CD4-positive, CD25-positive, alpha-beta regulatory T cell (primary cell): Measurements from ENCODE around the gene NSUN4. TPM values are rescaled to one million over a fixed set of nuclear protein-coding genes. Genes with fewer than 3 reads are reported as not detected.
"Not testable (repeated sequence)": the region's sequence is repeated elsewhere in the genome, so short reads cannot be mapped to it uniquely, and the experiment has no call there.

ENCODE experiments used
- ATAC-seq, 2 donors: fragments of 150-1000 bp; cut with Tn5 transposase; one replicate each; pipeline ENCODE4 v1.10.0; 2021; ENCODE audit warnings: low read depth in 2 of 2, moderate number of reproducible peaks in 2 of 2, moderate library complexity in 1 of 2
- DNase-seq, 3 donors: peaks; one replicate each; pipeline versions ENCODE4 v3.0.0 to v3.0.0-alpha.2; 2012 to 2022; ENCODE audit warnings: mixed read lengths in 1 of 3
- H3K27ac ChIP-seq: one replicate; pipeline ENCODE4 v1.7.0; 2013; ENCODE audit warnings: mild to moderate bottlenecking, low read length; ENCODE audit not compliant: insufficient read depth, poor library complexity, severe bottlenecking
- H3K27me3 ChIP-seq: one replicate; pipeline ENCODE4 v1.7.0; 2013; ENCODE audit warnings: low read length; ENCODE audit not compliant: control insufficient read depth, insufficient read depth
- H3K36me3 ChIP-seq: one replicate; pipeline ENCODE4 v1.7.0; 2013; ENCODE audit warnings: mild to moderate bottlenecking, low read length, moderate library complexity; ENCODE audit not compliant: control insufficient read depth, insufficient read depth
- H3K4me1 ChIP-seq: 2 replicates; pipeline ENCODE4 v1.7.0; 2013; ENCODE audit warnings: mild to moderate bottlenecking, low read length; ENCODE audit not compliant: insufficient read depth, control insufficient read depth, poor library complexity, severe bottlenecking
- H3K4me3 ChIP-seq: one replicate; pipeline ENCODE4 v1.7.0; 2013; ENCODE audit warnings: low read depth, mild to moderate bottlenecking, low read length, moderate library complexity
- H3K9me3 ChIP-seq, 2 experiments: 1 replicate in 1 of 2; 2 replicates in 1 of 2; pipeline ENCODE4 v1.7.0; 2013; ENCODE audit warnings: low read length in 2 of 2, mild to moderate bottlenecking in 1 of 2, moderate library complexity in 1 of 2; ENCODE audit not compliant: control insufficient read depth in 2 of 2
- H3K27ac Mint-ChIP-seq, 3 donors: one replicate each; pipeline ENCODE4 v1.8.0; 2020 to 2022; ENCODE audit warnings: mild to moderate bottlenecking in 3 of 3, mixed read lengths in 3 of 3, moderate library complexity in 2 of 3
- H3K27me3 Mint-ChIP-seq: one replicate; pipeline ENCODE4 v1.8.0; 2022; ENCODE audit warnings: mild to moderate bottlenecking, mixed read lengths
- H3K36me3 Mint-ChIP-seq: one replicate; pipeline ENCODE4 v1.8.0; 2020; ENCODE audit warnings: mixed read lengths
- H3K4me1 Mint-ChIP-seq, 4 donors: one replicate each; pipeline ENCODE4 v1.8.0; 2020 to 2022; ENCODE audit warnings: mixed read lengths in 4 of 4, mild to moderate bottlenecking in 1 of 4
- H3K4me3 Mint-ChIP-seq, 4 donors: one replicate each; pipeline ENCODE4 v1.8.0; 2020 to 2022; ENCODE audit warnings: mild to moderate bottlenecking in 4 of 4, mixed read lengths in 4 of 4, moderate library complexity in 3 of 4
- H3K9me3 Mint-ChIP-seq, 7 donors: one replicate each; pipeline ENCODE4 v1.8.0; 2020 to 2022; ENCODE audit warnings: mixed read lengths in 7 of 7, mild to moderate bottlenecking in 3 of 7, moderate library complexity in 2 of 7
- polyA plus RNA-seq, 4 donors: library from polyadenylated mRNA; unstranded; fragments of 300-500 nt; fragmentation: Illumina TruSeq; gene quantifications; one replicate each; pipeline ENCODE4 v1.2.3, GENCODE V29; 2021
- total RNA-seq: library from RNA; stranded (reverse); gene quantifications from one replicate; pipeline ENCODE4 v1.2.3, GENCODE V29; 2022

The NSUN4 gene
- total and polyA plus RNA-seq, 5 donors from 2014 or later = 10.8 to 33.4 (median 16.3) TPM

GRCh38 chr1:46342677-46343350 lies 2.2 kb downstream of the NSUN4 start:
- ATAC-seq (no peak), DNase-seq (no peak)
- H3K9me3 ChIP-seq = no peaks in the 10 kb centered on the region
- peaks cover 10 to 63% (median 41%) of the 10 kb centered on the region in 4 donors for H3K4me1 Mint-ChIP-seq
- H3K4me1 ChIP-seq = peaks cover 15% of the 10 kb centered on the region
- no peaks in the 10 kb centered on the region for H3K27me3 ChIP-seq
- H3K4me3 ChIP-seq = no peak overlapping the region
- no peaks in the 10 kb centered on the region for H3K9me3 Mint-ChIP-seq
- peak overlapping the region; percentile 52 to 99 (median 99) for H3K27ac Mint-ChIP-seq
- H3K27me3 Mint-ChIP-seq = no peaks in the 10 kb centered on the region
- H3K36me3 ChIP-seq = peaks cover 31% of the 10 kb centered on the region
- H3K36me3 Mint-ChIP-seq = peaks cover 32% of the 10 kb centered on the region
- peak overlapping the region; percentile 27 to 94 (median 54) for H3K4me3 Mint-ChIP-seq
- H3K27ac ChIP-seq = peak overlapping the region; percentile 23

- Histone ChIP-seq H3K27me3 (no peaks in the 10 kb centered on the region), H3K27ac (no peak overlapping the region), H3K9me3 (no peaks in the 10 kb centered on the region), H3K4me1 (peaks cover 15% of the 10 kb centered on the region), H3K4me3 (no peak overlapping the region), H3K36me3 (peaks cover 31% of the 10 kb centered on the region)
- Mint-ChIP-seq H3K9me3 (no peaks in the 10 kb centered on the region), H3K4me3 (peak overlapping the region in 2 of 4 donors; percentile 27 to 94), H3K4me1 (peaks cover 15 to 67% (median 46%) of the 10 kb centered on the region in 4 donors), H3K27me3 (no peaks in the 10 kb centered on the region), H3K27ac (peak overlapping the region; percentile 54 to 99 (median 99)), H3K36me3 (peaks cover 37% of the 10 kb centered on the region)
- no peak for DNase-seq
- ATAC-seq = no peak
Measured at GRCh38 chr1:46343351-46343695, 2.7 kb downstream of the NSUN4 start.

- Histone ChIP-seq H3K36me3 (peaks cover 31% of the 10 kb centered on the region), H3K4me3 (no peak overlapping the region), H3K27me3 (no peaks in the 10 kb centered on the region), H3K4me1 (peaks cover 15% of the 10 kb centered on the region), H3K9me3 (no peaks in the 10 kb centered on the region), H3K27ac (no peak overlapping the region)
- Mint-ChIP-seq H3K27ac (peak overlapping the region; percentile 54 to 99 (median 99)), H3K27me3 (no peaks in the 10 kb centered on the region), H3K36me3 (peaks cover 37% of the 10 kb centered on the region), H3K4me3 (peak overlapping the region in 2 of 4 donors; percentile 45 to 94), H3K9me3 (no peaks in the 10 kb centered on the region), H3K4me1 (peaks cover 13 to 66% (median 45%) of the 10 kb centered on the region in 4 donors)
- DNase-seq (no peak), ATAC-seq (no peak)
Measured at GRCh38 chr1:46343705-46344104, 3.1 kb downstream of the NSUN4 start.

- H3K36me3 ChIP-seq = peaks cover 34% of the 10 kb centered on the region
- Mint-ChIP-seq H3K9me3 (no peaks in the 10 kb centered on the region), H3K36me3 (peaks cover 39% of the 10 kb centered on the region), H3K27ac (peak overlapping the region in 1 of 3 donors; percentile 99), H3K27me3 (no peaks in the 10 kb centered on the region), H3K4me3 (peak overlapping the region in 1 of 4 donors; percentile 94), H3K4me1 (peaks cover 11 to 62% (median 44%) of the 10 kb centered on the region in 4 donors)
- H3K4me1 ChIP-seq = peaks cover 15% of the 10 kb centered on the region
- H3K9me3 ChIP-seq = no peaks in the 10 kb centered on the region
- ATAC-seq (no peak), DNase-seq (no peak)
- no peaks in the 10 kb centered on the region for H3K27me3 ChIP-seq
- H3K27ac ChIP-seq = no peak overlapping the region
- H3K4me3 ChIP-seq = no peak overlapping the region
Measured at GRCh38 chr1:46344481-46344880, 3.9 kb downstream of the NSUN4 start.

GRCh38 chr1:46345281-46345680 lies 4.7 kb downstream of the NSUN4 start:
- no peak for ATAC-seq
- Histone ChIP-seq H3K27ac (no peak overlapping the region), H3K9me3 (no peaks in the 10 kb centered on the region), H3K4me3 (no peak overlapping the region), H3K27me3 (no peaks in the 10 kb centered on the region), H3K4me1 (peaks cover 13% of the 10 kb centered on the region), H3K36me3 (peaks cover 42% of the 10 kb centered on the region)
- Mint-ChIP-seq H3K4me1 (peaks cover 11 to 59% (median 40%) of the 10 kb centered on the region in 4 donors), H3K9me3 (no peaks in the 10 kb centered on the region), H3K27me3 (no peaks in the 10 kb centered on the region), H3K4me3 (no peak overlapping the region), H3K27ac (no peak overlapping the region), H3K36me3 (peaks cover 46% of the 10 kb centered on the region)
- no peak for DNase-seq

GRCh38 chr1:46352363-46352762 lies 11.8 kb downstream of the NSUN4 start:
- no peaks in the 10 kb centered on the region for H3K27me3 Mint-ChIP-seq
- H3K27ac Mint-ChIP-seq = peak overlapping the region in 1 of 3 donors; percentile 25
- ATAC-seq (no peak), DNase-seq (no peak)
- no peaks in the 10 kb centered on the region for H3K27me3 ChIP-seq
- H3K4me1 ChIP-seq = no peaks in the 10 kb centered on the region
- no peaks in the 10 kb centered on the region for H3K9me3 Mint-ChIP-seq
- H3K4me3 Mint-ChIP-seq = no peak overlapping the region
- peaks cover 6 to 9% (median 7%) of the 10 kb centered on the region in 4 donors for H3K4me1 Mint-ChIP-seq
- no peaks in the 10 kb centered on the region for H3K9me3 ChIP-seq
- peaks cover 45% of the 10 kb centered on the region for H3K36me3 Mint-ChIP-seq
- peaks cover 54% of the 10 kb centered on the region for H3K36me3 ChIP-seq
- H3K4me3 ChIP-seq = no peak overlapping the region
- H3K27ac ChIP-seq = no peak overlapping the region

GRCh38 chr1:46355920-46356319 lies 15.3 kb downstream of the NSUN4 start:
- not testable (repeated sequence) for H3K27ac ChIP-seq, DNase-seq, ATAC-seq, H3K4me3 ChIP-seq, H3K27me3 ChIP-seq, H3K4me3 Mint-ChIP-seq, H3K4me1 ChIP-seq, H3K9me3 Mint-ChIP-seq, H3K27ac Mint-ChIP-seq, H3K27me3 Mint-ChIP-seq, H3K4me1 Mint-ChIP-seq, H3K9me3 ChIP-seq
- peaks cover 52% of the 10 kb centered on the region for H3K36me3 ChIP-seq
- H3K36me3 Mint-ChIP-seq = peaks cover 30% of the 10 kb centered on the region

GRCh38 chr1:46362158-46362557 lies 21.6 kb downstream of the NSUN4 start:
- Mint-ChIP-seq H3K36me3 (peaks cover 35% of the 10 kb centered on the region), H3K4me1 (no peaks in the 10 kb centered on the region), H3K9me3 (no peaks in the 10 kb centered on the region), H3K27ac (no peak overlapping the region), H3K27me3 (no peaks in the 10 kb centered on the region), H3K4me3 (no peak overlapping the region)
- Histone ChIP-seq H3K4me3 (no peak overlapping the region), H3K36me3 (peaks cover 53% of the 10 kb centered on the region), H3K27me3 (no peaks in the 10 kb centered on the region), H3K27ac (no peak overlapping the region), H3K4me1 (no peaks in the 10 kb centered on the region), H3K9me3 (no peaks in the 10 kb centered on the region)
- DNase-seq (no peak), ATAC-seq (no peak)
